Measurements from ENCODE around the gene PNPLA6.

GRCh38 chr19:7590256-7590655 is 54.7 kb downstream of the PNPLA6 start:
- TF ChIP-seq POLR2A (IDR thresholded peaks at IDR 0.05; ENCODE audit: control extremely low read depth in 1 of 2, low read depth in 2 of 2, low read length in 2 of 2): no peak
- no peak for TF ChIP-seq ZNF274 (IDR thresholded peaks at IDR 0.05; ENCODE audit: borderline replicate concordance, extremely low read depth, low read length)
- TF ChIP-seq POLR2AphosphoS5 (IDR thresholded peaks at IDR 0.05; ENCODE audit: low read depth, low read length): no peak
- TF ChIP-seq RAD21 (IDR thresholded peaks at IDR 0.05 in 1 of 2, conservative IDR thresholded peaks at IDR 0.05 in 1 of 2; ENCODE audit: low read depth in 2 of 2, low read length in 2 of 2): no peak
- no peak for TF ChIP-seq CEBPB (IDR thresholded peaks at IDR 0.05; ENCODE audit: low read depth, low read length)
- no peak for TF ChIP-seq EP300 (IDR thresholded peaks at IDR 0.05; ENCODE audit: borderline replicate concordance in 1 of 2, low read depth in 2 of 2, low read length in 2 of 2)

Measured in H1 (cell line).